B cell (primary cell): Measurements from ENCODE around the gene PRELID3B. TPM values are rescaled to one million over a fixed set of nuclear protein-coding genes. Genes with fewer than 3 reads are reported as not detected.

Experiments
- ATAC-seq: fragments of 200-7000 bp; cut with Tn5 transposase; one replicate; pipeline ENCODE4 v1.10.0; 2021; ENCODE audit warnings: low read depth, mild to moderate bottlenecking, moderate number of reproducible peaks, moderate library complexity
- CTCF ChIA-PET: fragments of 350-600 bp; sonication (Branson Sonifier 250); formaldehyde crosslinking; loops from one replicate; lab custom pipeline; 2021; ENCODE audit warnings: antibody characterized with exemption, inconsistent platforms; lab: Charles Lee
- POLR2A ChIA-PET: fragments of 350-600 bp; sonication (Branson Sonifier 250); formaldehyde crosslinking; loops from one replicate; lab custom pipeline; 2021; ENCODE audit warnings: antibody characterized with exemption; lab: Charles Lee
- DNase-seq: peaks from one replicate; pipeline ENCODE4 v3.0.0; 2013
- H2AFZ ChIP-seq: 2 replicates; pipeline ENCODE4 v1.6.1; 2012; ENCODE audit warnings: mild to moderate bottlenecking, low read depth, low read length; ENCODE audit not compliant: insufficient read depth, poor library complexity, severe bottlenecking
- H3K27ac ChIP-seq, 2 donors: 1 replicate in 1 of 2; 2 replicates in 1 of 2; pipeline ENCODE4 v1.5.1; 2012 to 2013; ENCODE audit warnings: low read length in 2 of 2, mild to moderate bottlenecking in 2 of 2, moderate library complexity in 1 of 2
- H3K27me3 ChIP-seq, 4 experiments: fragments of 200-600 bp in 1 of 4; sonication (generic) in 1 of 4; replicated peaks in 1 of 4; 1 replicate in 2 of 4; 2 replicates in 2 of 4; pipeline versions ENCODE4 v1.6.1 to v1.7.0; 2013 to 2016; ENCODE audit warnings: low read length in 3 of 4, mild to moderate bottlenecking in 2 of 4, mixed read lengths in 1 of 4, moderate library complexity in 1 of 4; ENCODE audit not compliant: insufficient read depth in 4 of 4, control insufficient read depth in 3 of 4; ENCODE audit errors: control extremely low read depth in 1 of 4
- H3K36me3 ChIP-seq, 2 experiments: replicated peaks in 1 of 2; 1 replicate in 1 of 2; 2 replicates in 1 of 2; pipeline versions ENCODE4 v1.6.1 to v1.7.1; 2013; ENCODE audit warnings: low read length in 1 of 2; ENCODE audit not compliant: insufficient read depth in 2 of 2, control insufficient read depth in 1 of 2; ENCODE audit errors: control extremely low read depth in 1 of 2, extremely low read depth in 1 of 2
- H3K4me1 ChIP-seq, 2 donors: fragments of 200-600 bp in 1 of 2; sonication (generic) in 1 of 2; 1 replicate in 1 of 2; 2 replicates in 1 of 2; pipeline versions ENCODE4 v1.5.1 to v1.6.1; 2013 to 2017; ENCODE audit warnings: low read length in 2 of 2; ENCODE audit not compliant: control insufficient read depth in 2 of 2, insufficient read depth in 2 of 2
- H3K4me2 ChIP-seq: replicated peaks from 2 replicates; pipeline ENCODE3; 2012; ENCODE audit warnings: mild to moderate bottlenecking, low read depth, low read length; ENCODE audit not compliant: poor library complexity, severe bottlenecking
- H3K4me3 ChIP-seq, 5 experiments: fragments of 200-600 bp in 1 of 5; sonication (generic) in 1 of 5; 1 replicate in 3 of 5; 2 replicates in 2 of 5; pipeline versions ENCODE4 v1.5.1 to v1.7.0; 2011 to 2016; ENCODE audit warnings: low read length in 4 of 5, mild to moderate bottlenecking in 4 of 5, low read depth in 2 of 5, control low read depth in 1 of 5, moderate library complexity in 1 of 5; ENCODE audit not compliant: insufficient read depth in 1 of 5; ENCODE audit errors: control extremely low read depth in 1 of 5, extremely low read depth in 1 of 5
- H3K79me2 ChIP-seq: fragments of 200-600 bp; sonication (generic); one replicate; pipeline ENCODE4 v1.6.0; 2016; ENCODE audit warnings: low read length; ENCODE audit not compliant: control insufficient read depth, insufficient read depth
- H3K9ac ChIP-seq: fragments of 200-600 bp; sonication (generic); 2 replicates; pipeline ENCODE4 v1.6.1; 2017; ENCODE audit warnings: mild to moderate bottlenecking, low read length, moderate library complexity
- H3K9me3 ChIP-seq, 3 donors: one replicate each; pipeline versions ENCODE4 v1.6.1 to v1.7.1; 2013; ENCODE audit warnings: low read length in 2 of 3; ENCODE audit not compliant: control insufficient read depth in 2 of 3, insufficient read depth in 1 of 3; ENCODE audit errors: control extremely low read depth in 1 of 3
- H4K20me1 ChIP-seq: 2 replicates; pipeline ENCODE4 v1.6.0; 2012; ENCODE audit warnings: mild to moderate bottlenecking, low read length; ENCODE audit not compliant: insufficient read depth, control insufficient read depth, poor library complexity, severe bottlenecking
- H3K27ac Mint-ChIP-seq: one replicate; pipeline ENCODE4 v1.8.0; 2021; ENCODE audit warnings: mixed read lengths
- H3K27me3 Mint-ChIP-seq: one replicate; pipeline ENCODE4 v1.8.0; 2021; ENCODE audit warnings: mixed read lengths
- H3K4me1 Mint-ChIP-seq: one replicate; pipeline ENCODE4 v1.8.0; 2021; ENCODE audit warnings: mixed read lengths
- H3K4me3 Mint-ChIP-seq: one replicate; pipeline ENCODE4 v1.8.0; 2021; ENCODE audit warnings: mixed read lengths
- H3K9me3 Mint-ChIP-seq: one replicate; pipeline ENCODE4 v1.8.0; 2022; ENCODE audit warnings: mixed read lengths; ENCODE audit not compliant: insufficient read depth
- CTCF ChIP-seq: fragments of 200-600 bp; IDR thresholded peaks from one replicate; pipeline ENCODE4 v1.8.0; 2022; ENCODE audit warnings: antibody characterized with exemption, mild to moderate bottlenecking
- EZH2 ChIP-seq: IDR thresholded peaks from 2 replicates; pipeline ENCODE4 v1.6.1; 2012; ENCODE audit warnings: borderline replicate concordance, low read depth, mild to moderate bottlenecking, moderate library complexity, low read length; ENCODE audit not compliant: insufficient read depth, poor library complexity, severe bottlenecking
- WGBS: methylation state at CpG from one replicate; pipeline ENCODE4 v1.1.5; 2013; ENCODE audit warnings: missing lambda C conversion rate; ENCODE audit not compliant: insufficient coverage; 5-methylcytosine and 5-hydroxymethylcytosine counted together
- intact Hi-C: fragments of 100-400 bp; cut with micrococcal nuclease; formaldehyde crosslinking; loops from one replicate; pipeline ENCODE4 v1.10.0; 2022
- polyA plus RNA-seq: library from polyadenylated mRNA; depleted of rRNA; stranded (reverse); fragments of >200 nt; gene quantifications from 2 replicates; pipeline ENCODE4 v1.2.3, GENCODE V29; 2012
- total RNA-seq, 2 donors: library from RNA; stranded (reverse); fragments of 120-200 nt in 1 of 2; gene quantifications; 1 replicate in 1 of 2; 2 replicates in 1 of 2; pipeline versions ENCODE4 v1.2.3 to v1.2.4, GENCODE V29; 2013 to 2022

The PRELID3B gene
- total and polyA plus RNA-seq, 2 donors (not counting 1 experiment from before 2014, with no cell fraction given), result 24.1 to 46.8 TPM

- H3K4me2 ChIP-seq, result no peak overlapping the region
- intact Hi-C loops, result no loop called here
- DNase-seq (no peak), ATAC-seq (no peak)
- H2AFZ ChIP-seq, result no peak overlapping the region
- no peaks in the 10 kb centered on the region for H3K9me3 ChIP-seq
- Mint-ChIP-seq H3K9me3 (no peaks in the 10 kb centered on the region), H3K4me1 (peaks cover 31% of the 10 kb centered on the region), H3K4me3 (no peak overlapping the region), H3K27ac (peak overlapping the region; percentile 50), H3K27me3 (no peaks in the 10 kb centered on the region)
- peaks cover 27% of the 10 kb centered on the region for H4K20me1 ChIP-seq
- no peaks in the 10 kb centered on the region for H3K27me3 ChIP-seq
- peaks cover 20 to 32% of the 10 kb centered on the region in 2 donors for H3K4me1 ChIP-seq
- no peak overlapping the region for H3K9ac ChIP-seq
- peaks cover 2 to 60% of the 10 kb centered on the region in 2 experiments for H3K36me3 ChIP-seq
- CTCF ChIA-PET, result no interaction called here
- POLR2A ChIA-PET, result no interaction called here
- 95% methylated on average over 2 of the region's 9 CpGs for WGBS
- peak overlapping the region in 1 of 2 donors; percentile 35 for H3K27ac ChIP-seq
- no peak overlapping the region for H3K4me3 ChIP-seq
- TF ChIP-seq CTCF, result no peak
- no peak for TF ChIP-seq EZH2
- peaks cover 71% of the 10 kb centered on the region for H3K79me2 ChIP-seq
Observed at GRCh38 chr20:58986286-58986967, 56.2 kb downstream of the PRELID3B start.

GRCh38 chr20:58985656-58986055, 56.9 kb downstream of the PRELID3B start:
- Histone ChIP-seq H3K4me1 (peaks cover 20 to 34% of the 10 kb centered on the region in 2 donors), H2AFZ (no peak overlapping the region), H4K20me1 (peaks cover 27% of the 10 kb centered on the region), H3K27me3 (no peaks in the 10 kb centered on the region), H3K4me3 (no peak overlapping the region), H3K9me3 (no peaks in the 10 kb centered on the region), H3K9ac (no peak overlapping the region), H3K27ac (no peak overlapping the region), H3K4me2 (no peak overlapping the region), H3K36me3 (peaks cover 0 to 52% of the 10 kb centered on the region in 2 experiments), H3K79me2 (peaks cover 74% of the 10 kb centered on the region)
- peaks cover 31% of the 10 kb centered on the region for H3K4me1 Mint-ChIP-seq
- H3K27me3 Mint-ChIP-seq, result no peaks in the 10 kb centered on the region
- no peak overlapping the region for H3K27ac Mint-ChIP-seq
- no peak for DNase-seq
- intact Hi-C loops, result no loop called here
- ChIA-PET POLR2A (no interaction called here), CTCF (interaction anchor here (2.0 kb wide), 1 partner anchor 8 kb away, joined by 5 read pairs; no protein-coding TSS in a partner anchor)
- WGBS, result 80% methylated on average over 1 of the region's 5 CpGs
- H3K9me3 Mint-ChIP-seq, result no peaks in the 10 kb centered on the region
- ATAC-seq, result no peak
- TF ChIP-seq EZH2 (no peak), CTCF (no peak)
- H3K4me3 Mint-ChIP-seq, result no peak overlapping the region
